Ovary (tissue), 9 donors: ENCODE data around the gene PIK3CD. TPM values are rescaled to one million over a fixed set of nuclear protein-coding genes. Genes with fewer than 3 reads are reported as not detected.
"Not testable (repeated sequence)": the region's sequence is repeated elsewhere in the genome, so short reads cannot be mapped to it uniquely, and the experiment has no call there.

Source experiments
- DNase-seq, 5 donors: peaks; one replicate each; pipeline ENCODE4 v3.0.0-alpha.2; 2019 to 2020
- H3K27ac ChIP-seq, 2 donors: fragments of 200-600 bp; one replicate each; pipeline versions ENCODE4 v1.5.1 to v1.8.0; 2019 to 2022
- H3K27me3 ChIP-seq: fragments of 200-600 bp; one replicate; pipeline ENCODE4 v1.8.0; 2022
- H3K36me3 ChIP-seq: fragments of 200-600 bp; sonication (generic); one replicate; pipeline ENCODE4 v1.5.1; 2019
- H3K4me1 ChIP-seq: one replicate; pipeline ENCODE4 v1.8.1; 2013; ENCODE audit warnings: mild to moderate bottlenecking, moderate library complexity; ENCODE audit not compliant: insufficient read depth
- H3K4me3 ChIP-seq: fragments of 200-600 bp; sonication (generic); one replicate; pipeline ENCODE4 v1.5.1; 2017
- H3K9me3 ChIP-seq, 2 donors: fragments of 200-600 bp in 1 of 2; sonication (generic) in 1 of 2; one replicate each; pipeline versions ENCODE4 v1.5.1 to v1.8.1; 2013 to 2019; ENCODE audit warnings: mild to moderate bottlenecking in 1 of 2, moderate library complexity in 1 of 2
- CTCF ChIP-seq, 3 donors: fragments of 450-650 bp in 2 of 3; fragments of 200-600 bp in 1 of 3; IDR thresholded peaks; one replicate each; pipeline versions ENCODE4 v1.5.1 to v1.8.0; 2016 to 2022; ENCODE audit warnings: antibody characterized with exemption in 3 of 3, mild to moderate bottlenecking in 1 of 3
- EP300 ChIP-seq: sonication (generic); formaldehyde crosslinking; IDR thresholded peaks from one replicate; pipeline ENCODE4 v1.6.1; 2017; ENCODE audit warnings: antibody characterized with exemption
- POLR2A ChIP-seq: fragments of 450-650 bp; IDR thresholded peaks from one replicate; pipeline ENCODE4 v1.6.1; 2017; ENCODE audit warnings: antibody characterized with exemption, mild to moderate bottlenecking, moderate library complexity
- WGBS, 3 donors: extraction: QIAGEN DNeasy Blood & Tissue Kit in 1 of 3; methylation state at CpG; one replicate each; pipeline versions ENCODE4 v1.1.5 to v1.1.7; 2013 to 2017; 5-methylcytosine and 5-hydroxymethylcytosine counted together
- intact Hi-C, 4 donors: fragments of 100-400 bp; cut with DNase I; formaldehyde crosslinking; loops; one replicate each; pipeline versions ENCODE4 v1.11.0 to v1.15.1; 2022 to 2023
- polyA plus RNA-seq, 2 donors: library from polyadenylated mRNA; stranded (reverse); fragments of 200-250 nt in 1 of 2; fragments of 350-450 nt in 1 of 2; fragmentation: Illumina TruSeq in 1 of 2; extraction: RNeasy Lipid Tissue Mini Kit (QIAGEN cat#74804) in 1 of 2; gene quantifications; one replicate each; pipeline ENCODE4 v1.2.3, GENCODE V29; 2013 to 2014
- total RNA-seq, 7 donors: library from RNA; depleted of rRNA in 2 of 7; stranded (reverse); fragments of >200 nt in 2 of 7; fragmentation: NEBNext Ultra II Directional in 3 of 7; extraction: Animal tissue kit (Norgen Biotek cat#: 25700) in 3 of 7; gene quantifications; one replicate each; pipeline versions ENCODE4 v1.1.0 to v1.2.4, GENCODE V29; 2016 to 2023
- donor health status: DM: no; HTN: no; CAD: no; lungs with moderate emphysema.
- donor health status: DM: no; HTN: no; CAD: no.
- donor health status: Bipolar disorder and iron deficiency.
- donor health status: DM: yes; HTN: yes; CAD: no.
- donor health status: DM: no; HTN: no; CAD: no.
- donor health status: DM: yes; HTN: yes; CAD: no.

PIK3CD gene
- total and polyA plus RNA-seq, 9 donors, result 3.7 to 9.2 (median 8.0) TPM

GRCh38 chr1:9744106-9744799 is 92.7 kb downstream of the PIK3CD start:
- Histone ChIP-seq H3K4me3 (no peak overlapping the region), H3K27me3 (no peaks in the 10 kb centered on the region), H3K27ac (no peak overlapping the region), H3K9me3 (no peaks in the 10 kb centered on the region), H3K36me3 (peaks cover 2% of the 10 kb centered on the region), H3K4me1 (no peaks in the 10 kb centered on the region)
- TF ChIP-seq EP300 (no peak), CTCF (IDR thresholded peaks at IDR 0.05) (no peak), POLR2A (no peak)
- intact Hi-C loops, result no loop called here
- no peak for DNase-seq
- 95 to 96% (median 95%) methylated on average over 26 to 28 of the region's 28 CpGs for WGBS, 3 donors

DNA sequence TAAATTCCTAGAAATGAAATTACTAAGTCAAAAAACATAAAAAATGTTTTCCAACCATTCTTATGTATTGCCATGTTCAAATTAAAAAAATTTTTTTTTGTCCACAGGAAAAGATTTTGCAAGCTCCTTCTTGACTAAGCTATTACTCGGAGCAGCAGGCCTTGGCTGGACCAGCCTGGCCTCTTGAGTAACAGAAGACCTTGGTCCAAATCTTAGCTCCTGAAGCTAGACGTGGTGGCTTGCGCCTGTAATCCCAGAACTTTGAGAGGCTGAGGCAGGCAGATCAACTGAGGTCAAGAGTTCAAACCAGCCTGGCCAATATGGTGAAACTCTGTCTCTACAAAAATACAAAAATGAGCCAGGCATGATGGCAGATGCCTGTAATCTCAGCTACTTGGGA is 94.7 kb downstream of the PIK3CD start:
- TF ChIP-seq POLR2A (no peak), CTCF (IDR thresholded peaks at IDR 0.05) (no peak), EP300 (no peak)
- no peaks in the 10 kb centered on the region for H3K27me3 ChIP-seq
- intact Hi-C loops, result no loop called here
- no peak overlapping the region for H3K4me3 ChIP-seq
- peaks cover 2% of the 10 kb centered on the region for H3K36me3 ChIP-seq
- no peaks in the 10 kb centered on the region for H3K4me1 ChIP-seq
- 62 to 92% (median 90%) methylated on average over 3 of the region's 3 CpGs for WGBS, 3 donors
- H3K9me3 ChIP-seq, result no peaks in the 10 kb centered on the region
- no peak for DNase-seq
- H3K27ac ChIP-seq, result no peak overlapping the region

GRCh38 chr1:9746651-9747050 is 95.1 kb downstream of the PIK3CD start:
- WGBS, 3 donors, result 88 to 94% (median 91%) methylated on average over 7 of the region's 7 CpGs
- intact Hi-C loops, result no loop called here
- Histone ChIP-seq H3K27me3 (no peaks in the 10 kb centered on the region), H3K27ac (no peak overlapping the region), H3K4me3 (no peak overlapping the region), H3K4me1 (no peaks in the 10 kb centered on the region), H3K36me3 (peaks cover under 1% of the 10 kb centered on the region), H3K9me3 (no peaks in the 10 kb centered on the region)
- no peak for TF ChIP-seq CTCF (IDR thresholded peaks at IDR 0.05)
- TF ChIP-seq EP300, result no peak
- TF ChIP-seq POLR2A, result no peak
- DNase-seq, result no peak

GRCh38 chr1:9748391-9748790 is 96.9 kb downstream of the PIK3CD start:
- H3K27me3 ChIP-seq, H3K36me3 ChIP-seq, H3K4me1 ChIP-seq, DNase-seq, H3K4me3 ChIP-seq, intact Hi-C loops, H3K27ac ChIP-seq, H3K9me3 ChIP-seq: not testable (repeated sequence)
- 92 to 93% (median 92%) methylated on average over 9 of the region's 9 CpGs for WGBS, 3 donors

DNA sequence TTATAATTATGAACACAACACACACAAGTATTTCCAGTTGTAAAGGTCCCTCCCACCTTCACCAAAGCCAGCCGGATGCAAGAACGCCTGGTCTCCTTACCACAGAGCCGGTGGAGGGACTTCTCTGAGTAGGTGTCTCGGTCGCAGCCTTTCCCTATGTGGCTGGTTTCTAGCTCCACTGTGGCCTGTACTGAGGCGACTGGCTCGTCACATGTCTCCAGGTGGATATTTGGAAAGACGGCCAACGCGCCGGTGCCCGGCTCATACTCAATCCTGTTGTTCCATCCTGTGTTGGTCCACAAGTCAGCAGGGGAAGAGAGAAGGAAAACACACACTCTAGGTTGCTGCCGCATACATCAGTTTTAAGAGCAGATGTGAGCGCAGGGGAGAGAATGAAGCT is 97.8 kb downstream of the PIK3CD start:
- WGBS, 3 donors, result 94 to 97% (median 95%) methylated on average over 14 of the region's 14 CpGs
- H3K9me3 ChIP-seq, result no peaks in the 10 kb centered on the region
- TF ChIP-seq POLR2A (no peak), CTCF (IDR thresholded peaks at IDR 0.05) (no peak), EP300 (no peak)
- H3K4me1 ChIP-seq, result no peaks in the 10 kb centered on the region
- DNase-seq, result no peak
- no peak overlapping the region for H3K27ac ChIP-seq
- intact Hi-C loops, result no loop called here
- no peak overlapping the region for H3K4me3 ChIP-seq
- no peaks in the 10 kb centered on the region for H3K36me3 ChIP-seq
- H3K27me3 ChIP-seq, result no peaks in the 10 kb centered on the region
